Mucosa of rectum (tissue), 2 donors: ENCODE results near the gene ENPP7.

ENCODE experiments used
- H3K27ac ChIP-seq, 2 donors: one replicate each; pipeline ENCODE4 v1.7.0; 2013; ENCODE audit warnings: inconsistent platforms in 2 of 2, low read depth in 2 of 2, low read length in 2 of 2
- H3K27me3 ChIP-seq, 2 donors: one replicate each; pipeline ENCODE4 v1.7.0; 2013; ENCODE audit warnings: low read length in 2 of 2; ENCODE audit not compliant: control insufficient read depth in 2 of 2, insufficient read depth in 2 of 2
- H3K36me3 ChIP-seq, 2 donors: one replicate each; pipeline ENCODE4 v1.7.0; 2013; ENCODE audit warnings: low read length in 2 of 2; ENCODE audit not compliant: control insufficient read depth in 2 of 2, insufficient read depth in 2 of 2
- H3K4me1 ChIP-seq, 2 donors: one replicate each; pipeline ENCODE4 v1.7.0; 2013; ENCODE audit warnings: low read length in 2 of 2, mild to moderate bottlenecking in 1 of 2; ENCODE audit not compliant: control insufficient read depth in 2 of 2, insufficient read depth in 2 of 2
- H3K4me3 ChIP-seq, 2 donors: one replicate each; pipeline ENCODE4 v1.7.0; 2013; ENCODE audit warnings: low read length in 2 of 2
- H3K9ac ChIP-seq, 2 donors: one replicate each; pipeline ENCODE4 v1.7.0; 2013; ENCODE audit warnings: low read length in 2 of 2, low read depth in 1 of 2, mild to moderate bottlenecking in 1 of 2
- H3K9me3 ChIP-seq, 2 donors: one replicate each; pipeline ENCODE4 v1.7.0; 2013; ENCODE audit warnings: low read length in 2 of 2; ENCODE audit not compliant: control insufficient read depth in 2 of 2
- donor health status: healthy.
- donor health status: Normal muscosa, but diverticular disease.

Gene ENPP7

DNA sequence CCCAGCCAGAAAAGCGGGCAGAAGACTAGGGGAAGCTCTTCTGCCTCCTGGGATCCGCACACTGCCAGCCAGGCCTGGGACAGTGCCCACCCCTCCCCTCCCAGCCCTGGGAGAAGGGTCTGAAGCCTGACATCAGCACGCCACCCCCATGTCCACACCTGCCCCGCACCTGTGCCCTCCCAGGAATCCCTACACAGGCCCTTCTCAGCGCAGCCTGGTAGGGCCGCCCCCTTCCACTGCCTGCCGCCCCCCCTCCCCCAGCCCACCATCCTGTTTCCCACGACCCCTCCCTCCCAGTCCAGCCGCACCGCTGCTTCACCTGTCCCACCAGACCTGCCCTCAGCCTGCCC, 10.6 kb downstream of the ENPP7 start:
- no peak overlapping the region for H3K27ac ChIP-seq
- no peaks in the 10 kb centered on the region for H3K9me3 ChIP-seq
- no peaks in the 10 kb centered on the region for H3K36me3 ChIP-seq
- H3K4me1 ChIP-seq, result peaks cover 5 to 7% of the 10 kb centered on the region in 2 donors
- no peak overlapping the region for H3K4me3 ChIP-seq
- H3K9ac ChIP-seq, result no peak overlapping the region
- peaks cover 11 to 21% of the 10 kb centered on the region in 2 donors for H3K27me3 ChIP-seq

DNA sequence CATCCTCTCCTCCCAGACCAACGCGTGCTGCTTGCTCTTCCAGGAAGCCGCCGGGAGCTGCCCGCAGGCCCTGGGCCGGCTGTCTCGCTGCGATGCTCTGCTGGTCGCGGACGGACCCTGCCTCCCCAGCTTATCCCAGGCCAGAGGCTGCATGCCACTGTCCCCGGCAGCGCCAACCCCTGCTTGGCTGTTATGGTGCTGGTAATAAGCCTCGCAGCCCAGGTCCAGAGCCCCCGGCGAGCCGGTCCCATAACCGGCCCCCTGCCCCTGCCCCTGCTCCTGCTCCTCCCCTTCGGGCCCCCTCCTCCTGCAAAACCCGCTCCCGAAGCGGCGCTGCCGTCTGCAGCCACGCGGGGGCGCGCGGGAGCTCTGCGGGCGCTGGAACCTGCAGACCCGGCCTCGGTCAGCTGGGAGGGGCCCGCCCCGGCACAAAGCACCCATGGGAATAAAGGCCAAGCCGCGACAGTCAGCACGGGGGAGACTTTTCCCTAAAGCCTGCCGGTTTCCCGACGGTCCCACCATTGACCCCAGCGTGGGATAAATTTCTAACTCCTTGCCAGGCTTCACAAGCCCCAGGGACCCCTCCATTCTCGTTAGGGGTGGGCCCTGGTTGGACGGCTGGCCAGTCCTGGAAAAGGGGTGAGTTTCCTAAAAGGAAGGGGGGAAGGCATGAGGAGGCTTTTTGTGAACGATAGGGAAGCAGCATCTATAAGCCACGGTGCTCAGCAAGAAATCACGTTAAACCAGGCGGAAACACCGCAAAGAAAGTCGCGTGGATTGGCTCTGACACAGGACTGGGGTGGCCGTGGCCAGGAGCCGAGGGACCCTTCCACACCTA, 11.2 kb downstream of the ENPP7 start:
- peaks cover 5 to 7% of the 10 kb centered on the region in 2 donors for H3K4me1 ChIP-seq
- H3K36me3 ChIP-seq, result no peaks in the 10 kb centered on the region
- no peaks in the 10 kb centered on the region for H3K9me3 ChIP-seq
- no peak overlapping the region for H3K9ac ChIP-seq
- H3K27ac ChIP-seq, result no peak overlapping the region
- peaks cover 17 to 27% of the 10 kb centered on the region in 2 donors for H3K27me3 ChIP-seq
- H3K4me3 ChIP-seq, result no peak overlapping the region

GRCh38 chr17:79742589-79742918, 11.8 kb downstream of the ENPP7 start:
- Histone ChIP-seq H3K27me3 (peaks cover 20 to 30% of the 10 kb centered on the region in 2 donors), H3K4me1 (peaks cover 5 to 7% of the 10 kb centered on the region in 2 donors), H3K27ac (no peak overlapping the region)

DNA sequence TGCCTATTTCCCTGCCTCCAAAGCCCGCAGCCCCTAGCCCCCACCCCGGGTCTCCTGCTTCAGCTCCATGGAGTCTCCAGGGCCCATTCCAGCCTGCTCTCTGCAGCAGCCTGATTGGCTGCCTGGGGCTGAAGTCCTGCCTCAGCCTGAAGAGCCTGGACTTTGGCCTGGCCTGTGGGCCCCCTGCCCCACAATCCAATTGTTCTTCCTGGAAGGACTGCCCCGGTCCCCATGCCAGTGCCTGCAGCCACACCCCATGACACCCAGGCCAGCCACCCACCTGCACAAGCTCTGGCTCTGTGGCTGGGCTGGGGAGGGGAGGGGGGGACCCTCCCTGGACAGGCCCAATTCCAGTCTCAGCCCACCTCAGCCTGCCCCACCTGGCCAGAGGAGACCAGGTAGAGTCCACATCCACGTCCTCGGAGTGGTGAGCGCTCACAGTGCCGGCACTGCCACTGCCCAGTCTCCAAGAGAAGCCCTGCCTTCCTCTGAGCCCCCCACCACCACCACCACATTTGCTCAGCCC, 12.3 kb downstream of the ENPP7 start:
- Histone ChIP-seq H3K9ac (no peak overlapping the region), H3K9me3 (no peaks in the 10 kb centered on the region), H3K4me3 (no peak overlapping the region), H3K27ac (no peak overlapping the region), H3K27me3 (peaks cover 25 to 33% of the 10 kb centered on the region in 2 donors), H3K4me1 (peaks cover 5 to 7% of the 10 kb centered on the region in 2 donors), H3K36me3 (no peaks in the 10 kb centered on the region)

More at GRCh38 chr17:79742589-79742918, 11.8 kb downstream of the ENPP7 start:
- no peak overlapping the region for H3K4me3 ChIP-seq
- H3K9ac ChIP-seq, result no peak overlapping the region
- no peaks in the 10 kb centered on the region for H3K9me3 ChIP-seq
- no peaks in the 10 kb centered on the region for H3K36me3 ChIP-seq

GRCh38 chr17:79743614-79744013, 12.9 kb downstream of the ENPP7 start:
- peaks cover 5 to 7% of the 10 kb centered on the region in 2 donors for H3K4me1 ChIP-seq
- H3K9me3 ChIP-seq, result no peaks in the 10 kb centered on the region
- no peak overlapping the region for H3K27ac ChIP-seq
- peaks cover 30 to 37% of the 10 kb centered on the region in 2 donors for H3K27me3 ChIP-seq
- no peak overlapping the region for H3K9ac ChIP-seq
- no peak overlapping the region for H3K4me3 ChIP-seq
- H3K36me3 ChIP-seq, result no peaks in the 10 kb centered on the region

- Histone ChIP-seq H3K4me3 (no peak overlapping the region), H3K9ac (no peak overlapping the region), H3K9me3 (no peaks in the 10 kb centered on the region), H3K27me3 (peaks cover 32 to 40% of the 10 kb centered on the region in 2 donors), H3K4me1 (peaks cover 5% of the 10 kb centered on the region in 2 donors), H3K36me3 (no peaks in the 10 kb centered on the region), H3K27ac (no peak overlapping the region)
Observed at GRCh38 chr17:79745641-79746105, 14.9 kb downstream of the ENPP7 start.

GRCh38 chr17:79746889-79747507, 16.3 kb downstream of the ENPP7 start:
- peaks cover 3 to 4% of the 10 kb centered on the region in 2 donors for H3K4me1 ChIP-seq
- no peaks in the 10 kb centered on the region for H3K36me3 ChIP-seq
- H3K27me3 ChIP-seq, result peaks cover 39 to 46% of the 10 kb centered on the region in 2 donors
- no peak overlapping the region for H3K27ac ChIP-seq
- no peaks in the 10 kb centered on the region for H3K9me3 ChIP-seq
- no peak overlapping the region for H3K4me3 ChIP-seq
- H3K9ac ChIP-seq, result no peak overlapping the region

GRCh38 chr17:79747508-79748294, 17.0 kb downstream of the ENPP7 start:
- no peaks in the 10 kb centered on the region for H3K36me3 ChIP-seq
- H3K27ac ChIP-seq, result no peak overlapping the region
- H3K4me1 ChIP-seq, result no peaks in the 10 kb centered on the region
- H3K9ac ChIP-seq, result no peak overlapping the region
- H3K9me3 ChIP-seq, result no peaks in the 10 kb centered on the region
- H3K27me3 ChIP-seq, result peaks cover 34 to 39% of the 10 kb centered on the region in 2 donors
- H3K4me3 ChIP-seq, result no peak overlapping the region

DNA sequence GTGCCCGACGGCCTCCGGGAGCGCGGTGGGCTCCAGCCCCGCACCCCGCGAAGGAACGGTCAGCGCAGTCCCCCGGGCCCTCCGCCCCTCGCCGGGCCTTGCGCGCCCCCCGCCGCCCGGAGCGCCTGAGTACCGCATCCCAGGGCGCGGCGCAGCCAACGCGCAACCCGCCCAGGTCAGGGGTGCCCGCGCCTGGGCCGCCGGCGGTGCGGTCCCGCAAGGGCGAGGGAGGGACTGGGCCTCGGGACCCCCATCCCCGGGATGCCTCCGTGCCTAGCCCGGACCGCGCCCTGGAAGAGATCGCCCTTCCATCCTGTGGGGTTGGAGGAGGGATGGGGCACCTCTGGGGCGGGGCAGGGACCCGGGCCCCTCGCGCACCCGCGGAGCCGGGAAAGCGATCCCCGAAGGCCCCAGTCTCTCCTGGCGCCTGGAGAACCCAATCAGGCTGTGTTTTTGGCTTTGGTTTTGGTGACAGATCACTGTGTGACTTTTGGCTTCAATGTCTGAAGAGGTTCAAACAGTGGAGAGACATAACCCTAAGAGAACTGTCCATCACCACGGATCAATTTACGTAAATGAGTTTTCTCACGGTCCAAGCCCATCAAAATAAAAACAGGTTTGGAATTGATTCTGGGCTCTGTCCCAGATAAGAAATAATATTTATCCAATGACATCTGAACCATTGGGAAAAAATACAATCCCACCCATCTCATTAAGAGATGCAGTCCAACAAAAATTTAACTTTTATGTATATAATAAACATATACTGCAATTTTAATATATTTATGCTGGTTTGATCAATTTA, 17.8 kb downstream of the ENPP7 start:
- Histone ChIP-seq H3K36me3 (no peaks in the 10 kb centered on the region), H3K4me1 (no peaks in the 10 kb centered on the region), H3K27ac (no peak overlapping the region), H3K9ac (no peak overlapping the region), H3K27me3 (peaks cover 34 to 41% of the 10 kb centered on the region in 2 donors), H3K4me3 (no peak overlapping the region), H3K9me3 (no peaks in the 10 kb centered on the region)
